ENCODE measurements around the gene FBF1.

- TF ChIP-seq CTCF (IDR thresholded peaks at IDR 0.05) (no peak), POLR2A (IDR thresholded peaks at IDR 0.05) (peak in 1 of 2 donors; percentile 6)
These were observed 31.0 kb downstream of the FBF1 start for GRCh38 chr17:75909812-75910274.

Data from thyroid gland (tissue), 4 donors.